Medulla oblongata (tissue), 1 donor: ENCODE results near the gene MED7.
"Not testable (repeated sequence)": the region's sequence is repeated elsewhere in the genome, so short reads cannot be mapped to it uniquely, and the experiment has no call there.

Source experiments
- DNase-seq: peaks from one replicate; pipeline ENCODE4 v3.0.0-alpha.2; 2015; ENCODE audit errors: extremely low spot score

MED7 gene, protein sequence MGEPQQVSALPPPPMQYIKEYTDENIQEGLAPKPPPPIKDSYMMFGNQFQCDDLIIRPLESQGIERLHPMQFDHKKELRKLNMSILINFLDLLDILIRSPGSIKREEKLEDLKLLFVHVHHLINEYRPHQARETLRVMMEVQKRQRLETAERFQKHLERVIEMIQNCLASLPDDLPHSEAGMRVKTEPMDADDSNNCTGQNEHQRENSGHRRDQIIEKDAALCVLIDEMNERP

DNA sequence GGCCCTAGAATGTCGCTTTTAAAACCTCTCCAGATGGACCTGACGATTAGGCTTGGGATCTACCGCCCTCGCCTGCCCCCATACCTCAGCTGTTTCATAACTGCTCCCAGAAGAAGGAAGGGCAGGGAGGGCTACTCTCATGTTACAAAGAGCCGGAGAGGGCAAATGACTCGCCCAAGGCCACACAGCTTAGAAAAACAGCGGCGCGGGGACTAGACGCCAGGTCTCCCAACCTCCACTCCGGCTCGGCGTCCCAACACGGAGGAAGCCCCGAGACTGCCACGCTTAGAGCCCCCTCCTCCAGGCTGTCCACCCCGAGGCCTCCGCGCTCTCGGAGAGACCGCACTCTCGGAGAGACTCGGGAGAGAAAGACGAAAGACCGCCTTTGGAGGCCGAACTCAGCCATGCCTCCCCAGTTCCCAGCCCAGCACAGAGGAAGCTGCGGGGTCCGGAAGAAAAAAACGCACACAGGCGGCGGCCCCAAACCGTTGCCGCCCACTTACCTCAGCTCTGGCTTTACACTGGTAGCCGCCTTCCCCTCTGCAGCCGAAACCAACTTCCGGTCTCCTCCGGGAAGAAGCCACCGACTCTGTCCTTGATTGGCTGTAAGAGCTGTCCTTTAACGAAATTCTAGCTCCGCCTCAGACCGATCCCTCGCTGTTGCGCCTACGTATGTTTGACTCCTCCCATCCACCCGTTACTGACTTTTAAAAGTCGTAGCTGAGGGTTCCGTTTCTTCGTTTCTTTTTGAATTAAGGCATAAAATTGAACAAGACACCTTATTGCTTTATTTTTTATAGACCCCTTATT, at the start of gene MED7:
TSS of gene MED7 (minus strand) at position 549 of the 810 bp plus-strand sequence. CDS start 3,434 bp downstream, outside the sequence.
- peak; percentile 99 for DNase-seq

DNA sequence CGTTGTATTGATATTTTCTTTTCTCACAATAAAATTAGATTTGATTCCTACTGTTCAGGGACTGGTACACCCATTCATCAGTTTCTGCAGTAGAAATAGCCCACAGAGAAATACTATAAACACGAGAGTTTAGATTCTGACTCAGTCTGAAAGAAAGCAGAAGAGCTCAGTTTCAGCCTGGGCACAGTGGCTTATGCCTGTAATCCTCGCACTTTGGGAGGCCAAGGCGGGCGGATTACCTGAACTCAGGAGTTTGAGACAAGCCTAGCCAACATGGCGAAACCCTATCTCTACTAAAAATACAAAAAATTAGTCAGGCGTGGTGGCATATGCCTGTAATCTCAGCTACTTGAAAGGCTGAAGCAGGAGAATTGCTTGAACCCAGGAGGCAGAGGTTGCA, 46.6 kb upstream of the MED7 start:
- no peak for DNase-seq

DNA sequence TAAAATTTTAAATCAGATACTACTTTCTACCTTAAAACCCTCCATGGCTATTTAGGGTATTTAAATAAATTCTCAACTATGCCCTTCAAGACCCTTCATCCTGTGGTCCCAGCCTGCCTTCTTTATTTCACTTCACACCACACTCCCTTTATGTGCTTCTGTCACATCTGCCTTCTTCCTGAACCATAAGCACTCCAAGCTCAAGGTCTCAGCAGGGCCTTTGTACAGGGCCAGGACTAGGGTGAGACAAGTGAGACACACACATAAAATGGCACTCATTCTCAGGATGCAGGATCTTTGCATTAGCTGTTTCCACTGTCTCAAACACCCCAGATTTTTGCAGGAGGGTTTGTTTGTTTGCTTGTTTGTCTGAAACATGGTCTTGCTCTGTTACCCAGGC, 45.6 kb upstream of the MED7 start:
- no peak for DNase-seq

DNA sequence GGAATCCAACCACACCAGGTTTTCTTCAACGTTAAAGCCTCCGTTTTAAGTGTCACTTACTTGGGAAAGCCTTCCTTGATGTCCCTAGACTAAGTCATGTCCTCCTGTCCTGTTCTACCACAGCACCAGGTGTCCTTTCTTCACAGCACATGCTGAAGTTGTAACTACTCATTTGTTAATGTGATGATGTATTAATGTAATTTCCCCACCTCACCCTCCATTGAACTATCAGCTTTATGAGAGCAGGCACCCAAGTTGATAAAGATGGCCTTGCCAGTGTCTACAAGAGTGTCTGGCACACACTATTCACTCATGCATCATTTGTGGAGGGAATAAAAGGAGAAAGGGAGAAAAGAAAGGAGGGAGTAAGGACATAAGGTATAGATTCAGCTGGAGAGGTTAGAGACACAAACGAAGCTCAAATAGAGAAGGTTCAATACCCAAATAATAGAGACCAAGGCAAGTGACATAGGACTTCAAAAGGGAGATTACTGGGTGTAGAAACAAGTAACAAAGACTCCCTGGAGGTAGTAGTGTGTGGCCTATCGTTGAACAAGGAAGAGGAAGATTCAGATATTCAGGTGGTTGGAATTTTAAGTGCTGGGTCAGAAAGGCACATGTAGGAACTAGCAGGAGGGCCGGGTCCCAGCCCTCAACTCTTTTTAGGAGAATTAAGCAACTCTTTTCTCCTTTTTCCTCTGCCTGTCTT, 44.5 kb upstream of the MED7 start:
- no peak for DNase-seq

DNA sequence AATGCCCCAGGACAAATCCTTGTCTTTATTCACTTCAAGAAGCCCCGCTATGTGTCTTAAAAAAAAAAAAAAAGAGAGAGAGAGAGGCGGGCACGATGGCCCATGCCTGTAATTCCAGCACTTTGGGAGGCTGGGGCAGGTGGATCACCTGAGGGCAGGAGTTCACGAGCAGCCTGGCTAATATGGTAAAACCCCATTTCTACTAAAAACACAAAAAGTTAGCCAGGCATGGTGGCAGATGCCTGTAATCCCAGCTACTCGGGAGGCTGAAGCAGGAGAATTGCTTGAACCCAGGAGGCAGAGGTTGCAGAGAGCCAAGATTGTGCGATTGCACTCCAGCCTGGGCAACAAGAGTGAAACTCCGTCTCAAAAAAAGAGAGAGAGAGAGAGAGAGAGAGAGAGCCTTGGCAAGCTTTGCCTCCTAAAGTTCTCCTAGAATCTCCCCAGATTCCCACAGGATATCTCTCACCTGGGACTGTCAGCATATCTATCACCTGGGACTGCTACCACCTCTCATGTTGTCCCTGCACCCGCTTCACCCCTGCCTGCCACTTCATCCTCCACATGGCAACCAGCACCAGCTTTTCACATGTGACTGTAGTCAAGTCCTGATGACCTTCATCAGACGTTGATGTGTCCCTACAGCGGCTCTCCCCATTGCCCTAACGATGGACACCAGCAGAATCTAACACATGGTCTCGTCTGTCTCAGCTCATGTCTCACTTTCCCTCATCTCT, 43.8 kb upstream of the MED7 start:
- DNase-seq = no peak

DNA sequence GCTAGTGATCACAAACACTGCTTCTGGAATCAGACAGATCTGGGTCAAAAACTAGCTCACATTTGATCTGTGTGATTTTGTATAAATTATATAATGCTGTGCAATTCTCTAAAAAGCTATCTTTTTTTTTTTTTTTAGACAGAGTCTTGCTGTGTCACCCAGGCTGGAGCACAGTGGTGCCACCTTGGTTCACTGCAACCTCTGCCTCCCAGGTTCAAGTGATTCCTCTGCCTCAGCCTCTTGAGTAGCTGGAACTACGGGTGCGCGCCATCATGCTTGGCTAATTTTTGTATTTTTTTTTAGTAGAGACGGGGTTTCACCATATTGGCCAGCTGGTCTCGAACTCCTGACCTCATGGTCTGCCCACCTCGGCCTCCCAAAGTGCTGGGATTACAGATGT, 42.5 kb upstream of the MED7 start:
- DNase-seq = not testable (repeated sequence)

DNA sequence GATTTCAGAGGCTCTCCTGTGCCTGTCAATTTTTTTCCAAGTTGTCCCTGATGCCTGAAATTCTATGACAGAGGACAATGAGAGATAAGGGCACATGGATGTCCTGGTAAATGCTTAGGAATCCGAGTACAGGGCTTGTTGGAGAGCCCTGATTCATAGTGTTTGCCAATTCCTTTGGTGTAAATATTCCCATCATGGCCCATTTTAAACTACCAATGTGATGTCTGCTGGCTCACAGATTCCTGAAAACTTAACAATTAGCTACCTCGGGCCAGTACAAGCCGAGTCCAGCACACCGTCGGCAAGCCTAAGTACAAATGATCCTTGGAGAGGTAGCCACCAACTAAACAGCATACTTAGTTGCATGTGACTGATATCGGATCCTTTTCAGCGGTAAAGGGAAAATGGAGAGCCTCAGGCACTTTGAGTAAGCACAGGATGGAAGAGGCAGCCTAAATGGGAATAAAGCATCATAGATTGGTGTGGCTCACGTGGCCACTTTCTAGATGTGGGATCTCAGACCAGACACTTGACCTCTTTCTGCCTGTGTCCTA, 41.5 kb upstream of the MED7 start:
- no peak for DNase-seq

DNA sequence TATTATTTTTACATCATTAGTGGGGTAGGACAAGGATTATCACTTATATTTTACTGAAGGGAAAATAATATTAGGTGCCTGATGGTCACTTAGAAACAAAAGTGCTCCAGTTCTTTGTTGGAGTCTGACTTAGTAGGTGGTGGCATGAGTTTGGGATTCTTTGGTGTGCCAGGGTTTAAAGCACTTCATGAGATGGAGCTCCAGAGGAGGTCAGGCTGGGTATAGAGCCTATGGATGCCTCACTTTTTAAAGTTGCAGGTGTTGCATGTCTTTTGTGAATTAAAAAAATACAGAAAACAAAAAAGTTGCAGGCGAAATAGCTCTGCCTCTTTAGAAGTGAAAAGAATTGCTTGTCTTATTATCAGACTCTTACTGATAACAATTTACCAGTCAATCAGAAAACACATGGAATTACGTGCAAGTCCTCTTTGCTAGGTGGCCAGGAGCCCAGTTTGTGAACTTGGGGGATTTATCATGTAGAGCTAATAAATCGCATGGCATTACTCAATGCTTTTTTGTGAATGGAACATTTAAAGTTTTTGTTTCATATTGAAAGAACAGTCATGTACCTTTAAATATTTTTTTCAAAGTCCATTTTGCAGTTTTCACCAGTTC, 39.6 kb upstream of the MED7 start:
- no peak for DNase-seq

DNA sequence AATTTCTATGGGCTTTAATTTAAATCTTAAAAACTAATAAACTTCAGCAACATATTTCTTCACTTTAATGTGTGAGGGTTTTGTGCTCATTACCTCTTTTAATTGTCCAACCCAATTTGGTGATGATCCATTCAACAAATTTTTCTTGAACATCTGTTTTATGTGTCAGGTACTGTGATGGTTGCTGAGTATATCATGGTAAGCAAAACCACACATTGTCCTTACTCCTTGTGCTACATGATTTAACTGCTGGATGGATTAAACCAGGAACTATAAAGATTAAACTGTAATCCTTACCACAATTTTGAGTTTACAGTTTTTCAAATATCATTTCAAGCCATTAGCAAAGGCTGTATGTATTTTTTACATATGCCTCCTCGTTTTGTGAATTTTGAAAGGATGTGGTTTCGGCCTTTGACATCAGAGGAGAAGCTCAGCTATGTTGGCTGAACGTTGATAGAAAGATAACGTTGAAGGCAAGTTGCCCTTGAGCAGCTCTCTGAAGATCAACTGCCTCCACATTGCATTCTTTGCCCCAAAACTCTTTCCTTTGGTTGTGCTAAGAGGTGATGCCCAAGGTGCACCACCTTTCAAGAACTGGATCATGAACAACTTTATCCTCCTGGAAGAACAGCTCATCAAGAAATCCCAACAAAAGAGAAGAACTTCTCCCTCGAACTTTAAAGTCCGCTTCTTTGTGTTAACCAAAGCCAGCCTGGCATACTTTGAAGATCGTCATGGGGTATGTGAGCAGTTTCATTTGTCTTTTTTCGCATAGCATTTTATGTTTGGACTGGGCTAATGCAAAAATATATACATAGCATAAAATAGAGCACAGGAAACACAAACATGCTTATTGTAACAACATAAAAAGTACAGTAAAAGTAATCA, 38.0 kb upstream of the MED7 start, which contains the start of gene ITK:
TSS of gene ITK (plus strand) at position 467 of the 891 bp plus-strand sequence. CDS start at position 605, 138 bp downstream.
- no peak for DNase-seq

DNA sequence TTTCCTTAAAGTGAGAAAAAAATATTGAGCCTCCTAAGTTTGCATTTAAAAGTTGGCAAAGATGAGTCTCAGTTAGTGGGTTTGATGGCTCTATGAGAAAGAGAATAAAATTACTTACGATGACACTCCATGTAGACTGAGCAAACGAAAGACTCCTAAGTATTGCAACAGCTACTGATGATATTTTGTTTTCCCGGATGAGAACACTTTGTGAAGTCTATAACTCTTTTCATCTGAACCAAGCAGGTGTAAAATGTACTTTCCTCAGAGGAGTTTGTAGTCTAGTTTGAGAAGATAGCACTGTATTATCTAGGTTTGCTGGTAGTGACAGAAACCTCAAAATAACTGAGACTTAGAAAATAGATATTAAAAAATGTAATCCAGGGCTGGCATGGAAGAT, 36.3 kb upstream of the MED7 start:
- DNase-seq = no peak

DNA sequence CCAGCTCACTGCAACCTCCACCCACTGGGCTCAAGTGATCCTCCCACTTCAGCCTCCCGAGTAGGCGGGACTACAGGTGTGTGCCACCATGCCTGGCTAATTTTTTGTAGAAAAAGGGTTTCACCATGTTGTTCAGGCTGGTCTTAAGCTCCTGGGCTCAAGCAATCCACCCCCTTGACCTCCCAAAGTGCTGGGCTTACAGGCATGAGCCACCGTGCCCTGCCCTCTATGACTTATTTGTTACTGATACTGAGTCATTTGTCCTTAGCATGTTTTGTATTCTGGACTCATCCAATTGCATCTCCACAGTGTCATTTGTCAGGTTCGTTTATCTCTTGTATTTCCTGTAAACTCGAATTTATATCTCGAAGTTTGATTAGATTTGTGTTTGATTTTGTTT, 35.3 kb upstream of the MED7 start:
- no peak for DNase-seq

DNA sequence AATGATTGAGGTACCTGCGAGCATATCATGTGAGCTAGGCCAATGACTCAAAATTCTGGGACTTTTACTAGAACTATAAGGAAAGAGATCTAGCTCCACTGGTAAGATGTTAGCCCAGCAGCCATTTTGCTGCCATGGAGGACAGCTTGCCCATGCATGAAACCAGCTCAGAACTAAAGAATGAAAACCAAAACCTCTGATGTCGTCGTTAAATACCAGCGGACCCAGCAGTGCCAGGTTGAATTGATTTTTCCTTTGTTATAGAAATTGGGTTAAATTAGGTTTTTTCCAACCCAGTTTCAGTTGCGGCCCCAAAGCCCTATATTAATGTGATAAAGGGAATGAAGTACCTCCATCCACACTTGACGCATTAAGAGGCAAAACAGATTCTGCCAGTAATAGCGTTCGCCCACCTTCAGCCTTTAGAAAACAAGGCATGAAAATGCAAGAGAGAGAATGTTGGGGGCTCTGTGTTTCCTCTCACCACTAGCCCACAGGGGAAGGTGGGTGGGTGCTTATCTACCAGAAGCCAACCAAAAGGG, 32.5 kb upstream of the MED7 start:
- DNase-seq = no peak

DNA sequence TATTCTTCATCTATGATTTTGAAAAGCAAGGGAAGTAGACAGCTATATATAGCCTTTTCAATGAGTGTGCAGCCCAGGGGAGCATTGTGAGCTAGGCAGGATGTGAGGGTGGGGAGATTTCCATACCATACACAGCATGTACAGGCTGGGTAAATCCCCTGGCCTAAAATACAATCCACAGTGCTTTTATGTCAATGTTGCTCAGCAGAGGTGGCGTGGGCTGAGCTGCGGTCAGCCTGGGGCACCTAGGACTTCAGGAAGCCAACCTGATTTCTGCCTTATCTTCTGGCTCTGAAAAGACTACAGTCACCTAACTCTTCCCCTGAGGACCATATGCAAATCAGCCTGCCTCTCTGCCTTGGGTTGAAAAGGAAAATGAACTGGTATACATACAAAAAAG, 29.7 kb upstream of the MED7 start:
- DNase-seq = no peak

DNA sequence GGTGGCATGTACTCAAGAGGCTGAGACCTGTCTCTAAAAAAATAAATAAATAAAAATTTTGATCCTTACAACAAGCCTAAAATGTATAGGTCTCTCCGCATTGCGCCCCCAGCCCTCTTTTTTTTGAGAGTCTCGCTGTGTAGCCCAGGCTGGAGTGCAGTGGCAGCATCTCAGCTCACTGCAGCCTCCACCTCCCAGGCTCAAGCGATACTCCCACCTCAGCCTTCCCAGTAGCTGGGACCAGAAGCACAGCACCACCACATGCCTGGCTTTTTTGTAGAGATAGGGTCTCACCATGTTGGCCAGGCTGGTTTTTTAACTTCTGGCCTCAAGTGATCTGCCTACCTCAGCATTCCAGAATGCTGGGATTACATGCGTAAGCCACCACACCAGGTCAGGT, 25.6 kb upstream of the MED7 start:
- DNase-seq = no peak

DNA sequence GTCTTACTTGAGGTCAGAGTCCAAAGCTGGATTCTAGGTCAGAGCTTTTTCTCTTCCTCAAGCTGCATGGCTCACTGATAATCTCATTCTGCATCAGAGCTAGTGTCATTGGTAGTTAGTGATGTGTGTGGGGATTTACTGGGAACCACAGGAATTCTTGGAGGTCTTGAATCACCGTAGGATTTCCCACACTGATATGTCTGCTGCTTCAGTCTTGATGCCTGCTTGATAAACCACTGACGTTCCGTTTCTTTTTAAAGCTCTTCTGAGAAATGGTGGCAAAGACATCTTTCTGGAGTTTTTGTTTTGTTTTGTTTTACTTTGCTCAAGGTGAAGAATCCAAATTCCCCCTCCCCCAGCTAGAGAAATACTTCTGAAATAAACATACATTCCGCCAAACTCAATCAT, 24.6 kb upstream of the MED7 start:
- DNase-seq = no peak

DNA sequence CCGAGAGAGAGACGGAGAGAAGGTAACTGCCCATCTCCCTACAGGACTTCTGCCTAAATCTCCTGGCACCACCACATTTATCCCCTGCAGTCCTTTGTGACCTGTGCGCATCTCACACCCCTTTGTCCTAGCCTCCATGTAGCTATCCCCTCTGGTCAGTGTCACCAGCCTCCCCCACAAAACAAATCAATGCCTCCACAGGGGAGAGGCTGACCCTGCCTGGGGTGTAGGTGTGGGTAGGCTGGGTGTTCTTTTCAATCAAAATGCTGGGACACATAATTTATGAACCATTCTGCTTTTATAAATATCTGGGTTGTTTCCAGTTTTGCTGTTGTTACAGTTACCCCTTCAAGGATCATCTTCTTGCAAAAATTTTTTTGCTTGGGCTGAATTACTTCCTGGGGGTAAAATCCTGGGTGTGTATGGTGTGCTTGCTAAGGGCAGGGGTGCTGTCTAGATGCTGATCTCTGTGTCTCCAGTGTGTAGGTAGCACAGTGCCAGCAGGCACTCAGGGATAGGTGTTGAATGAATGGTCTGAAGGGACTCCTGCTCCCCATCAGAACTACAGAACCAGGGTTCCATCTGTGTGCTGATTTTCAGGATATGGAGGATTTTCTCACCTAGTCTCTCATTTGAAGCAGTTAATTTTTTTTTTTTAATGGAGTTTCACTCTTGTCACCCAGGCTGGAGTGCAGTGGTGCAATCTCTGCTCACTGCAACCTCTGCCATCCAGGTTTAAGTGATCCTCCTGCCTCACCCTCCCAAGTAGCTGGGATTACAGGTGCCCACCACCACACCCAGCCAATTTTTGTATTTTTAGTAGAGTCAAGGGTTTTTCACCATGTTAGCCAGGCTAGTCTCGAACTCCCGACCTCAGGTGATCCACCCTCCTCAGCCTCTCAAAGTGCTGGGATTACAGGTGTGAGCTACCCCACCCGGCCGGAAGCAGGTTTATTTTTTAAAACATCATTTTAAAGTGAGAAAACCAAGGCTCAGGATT, 23.8 kb upstream of the MED7 start, which contains the start of gene GARIN3:
TSS of gene GARIN3 (minus strand) at position 51 of the 1,000 bp plus-strand sequence. CDS start 96 bp downstream, outside the sequence.
- no peak for DNase-seq

DNA sequence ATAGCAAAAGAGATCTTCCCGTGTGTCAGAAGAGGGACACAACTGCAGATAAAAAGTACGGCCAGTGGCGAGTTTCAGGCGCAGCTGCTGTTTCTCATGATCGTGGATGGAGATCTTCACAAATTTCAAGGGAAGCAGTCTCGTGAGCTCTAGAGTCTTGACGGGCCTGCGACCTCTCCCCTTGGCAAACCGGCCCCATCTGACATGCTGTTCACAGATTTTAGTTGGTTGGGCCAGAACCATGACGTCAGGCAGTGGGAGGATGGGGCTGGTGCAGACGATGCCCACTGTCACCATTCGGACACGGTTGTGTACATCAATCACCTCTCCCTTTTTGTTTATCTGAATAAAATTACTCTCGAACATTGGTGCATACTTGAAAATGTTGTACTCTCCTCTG, 23.0 kb upstream of the MED7 start:
- DNase-seq = no peak

DNA sequence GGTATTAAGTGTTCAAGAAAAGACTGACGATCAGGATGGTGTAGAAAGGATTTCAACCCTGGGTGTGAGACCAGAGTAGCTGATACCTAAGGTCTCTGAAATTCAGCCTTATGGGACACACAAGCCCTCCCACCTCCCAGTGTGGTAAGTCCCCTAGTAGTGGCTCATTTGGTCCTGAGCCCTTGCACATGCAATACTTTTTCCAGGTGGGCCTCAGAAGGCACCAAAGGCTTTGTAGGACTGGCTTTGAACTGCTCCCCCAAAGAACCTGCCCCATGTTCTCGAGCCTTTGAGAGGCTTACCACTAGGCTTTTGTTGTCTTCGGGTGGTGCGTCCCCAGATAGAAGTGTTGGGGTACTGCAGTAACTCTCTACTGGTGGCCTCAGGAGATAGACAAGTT, 22.6 kb upstream of the MED7 start:
- DNase-seq = no peak
